Measurements from ENCODE around the gene PPP2R2D. TPM values are rescaled to one million over a fixed set of nuclear protein-coding genes. Genes with fewer than 3 reads are reported as not detected.
A peak's percentile ranks its signal among the peaks of the same experiment; 100 is the strongest.

Gene PPP2R2D
- polyA plus RNA-seq, 1 of the 3 experiments (the other 2 are of a cell fraction) = 25.1 TPM

GRCh38 chr10:131998845-131999681, 98.3 kb downstream of the PPP2R2D start:
- H3K4me1 ChIP-seq (ENCODE audit: control insufficient read depth in 1 of 2, insufficient read depth in 2 of 2, low read depth in 1 of 2, low read length in 1 of 2) = no peaks in the 10 kb centered on the region; a peak in 1 of 4 replicates
- H3K9ac ChIP-seq = no peak overlapping the region
- H3F3A ChIP-seq (replicated peaks; ENCODE audit: insufficient read depth) = no peaks in the 10 kb centered on the region
- ChIA-PET POLR2A (no interaction called here), CTCF (interaction anchor here (1.0 to 3.5 kb wide), 2 partner anchors 23 to 24 kb away, joined by 5 to 27 read pairs; no protein-coding TSS in a partner anchor)
- DNase-seq = no peak
- TF ChIP-seq, protein P1, sequence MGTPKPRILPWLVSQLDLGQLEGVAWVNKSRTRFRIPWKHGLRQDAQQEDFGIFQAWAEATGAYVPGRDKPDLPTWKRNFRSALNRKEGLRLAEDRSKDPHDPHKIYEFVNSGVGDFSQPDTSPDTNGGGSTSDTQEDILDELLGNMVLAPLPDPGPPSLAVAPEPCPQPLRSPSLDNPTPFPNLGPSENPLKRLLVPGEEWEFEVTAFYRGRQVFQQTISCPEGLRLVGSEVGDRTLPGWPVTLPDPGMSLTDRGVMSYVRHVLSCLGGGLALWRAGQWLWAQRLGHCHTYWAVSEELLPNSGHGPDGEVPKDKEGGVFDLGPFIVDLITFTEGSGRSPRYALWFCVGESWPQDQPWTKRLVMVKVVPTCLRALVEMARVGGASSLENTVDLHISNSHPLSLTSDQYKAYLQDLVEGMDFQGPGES (IDR thresholded peaks at IDR 0.05; ENCODE audit: low read depth, low read length) = no peak
- no peak for TF ChIP-seq SIN3A (IDR thresholded peaks at IDR 0.05; ENCODE audit: borderline replicate concordance, low read depth, low read length)
- no peak for TF ChIP-seq YY1 (IDR thresholded peaks at IDR 0.05; ENCODE audit: low read depth)
- no peak for TF ChIP-seq TEAD4 (IDR thresholded peaks at IDR 0.05; ENCODE audit: borderline replicate concordance, insufficient read depth)
- no peak for TF ChIP-seq FOXM1 (IDR thresholded peaks at IDR 0.05; ENCODE audit: low read depth)
- no peak for TF ChIP-seq GABPA (IDR thresholded peaks at IDR 0.05; ENCODE audit: low read depth)
- TF ChIP-seq EP300 (IDR thresholded peaks at IDR 0.05; ENCODE audit: borderline replicate concordance in 1 of 2, low read depth in 1 of 2, low read length in 1 of 2) = no peak
- no peak for TF ChIP-seq USF1 (IDR thresholded peaks at IDR 0.05; ENCODE audit: borderline replicate concordance, low read depth)
- no peak for TF ChIP-seq POLR2AphosphoS5 (IDR thresholded peaks at IDR 0.05; ENCODE audit: low read depth, low read length)
- TF ChIP-seq FOXJ3 (CRISPR knock-in tag; IDR thresholded peaks at IDR 0.05) = no peak
- H3K27ac ChIP-seq (ENCODE audit: low read depth in 2 of 2, low read length in 1 of 2) = no peak overlapping the region
- H3K27me3 ChIP-seq (ENCODE audit: insufficient read depth) = no peaks in the 10 kb centered on the region
- WGBS (ENCODE audit: low lambda C conversion rate) = 59% methylated on average over 11 of the region's 18 CpGs
- no peaks in the 10 kb centered on the region for H3K9me3 ChIP-seq
- no peaks in the 10 kb centered on the region for H3K9me2 ChIP-seq
- no peaks in the 10 kb centered on the region for H4K20me1 ChIP-seq (ENCODE audit: insufficient read depth)
- no peak overlapping the region for H3K4me2 ChIP-seq
- no peak overlapping the region for H2AFZ ChIP-seq (ENCODE audit: low read depth)
- H3K79me2 ChIP-seq (ENCODE audit: insufficient read depth) = no peaks in the 10 kb centered on the region
- H3K36me3 ChIP-seq (replicated peaks in 1 of 2; ENCODE audit: control insufficient read depth in 1 of 2, insufficient read depth in 2 of 2, low read length in 1 of 2) = no peaks in the 10 kb centered on the region
- no peak overlapping the region for H3K4me3 ChIP-seq (ENCODE audit: low read depth in 2 of 2, low read length in 1 of 2)

DNA sequence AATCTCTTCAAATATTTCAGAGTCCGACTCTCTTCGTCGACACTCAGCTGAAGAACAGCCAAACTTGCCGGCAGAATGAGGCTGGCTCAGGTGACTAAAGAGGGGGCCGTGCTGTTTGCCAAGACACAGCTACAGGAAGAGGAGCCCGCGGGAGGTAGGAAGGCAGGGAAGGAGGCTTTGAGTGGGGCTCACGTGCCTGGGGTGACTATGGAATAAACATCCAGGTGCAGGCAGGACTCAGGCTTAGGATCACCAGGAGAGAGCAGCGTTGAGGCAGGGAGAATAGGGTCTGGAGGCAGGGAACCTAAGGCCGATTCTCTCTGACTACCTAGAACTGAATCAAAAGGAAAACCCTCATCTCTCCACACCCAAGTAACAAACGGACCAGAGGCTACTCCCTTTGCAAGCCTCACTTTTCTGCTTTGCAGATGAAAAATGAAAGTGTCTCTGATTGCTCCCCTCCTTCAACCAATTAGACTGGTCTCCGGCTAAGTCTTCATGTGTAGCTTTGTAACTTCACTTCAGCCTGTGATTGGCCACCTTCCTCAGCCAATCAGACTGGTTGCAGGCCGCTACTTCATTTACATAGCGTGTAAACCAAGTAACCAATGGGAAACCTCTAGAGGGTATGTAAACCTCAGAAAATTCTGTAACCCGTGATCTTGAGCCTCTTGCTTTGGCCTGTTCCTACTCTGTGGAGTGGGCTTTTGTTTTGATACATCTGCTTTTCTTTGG, 100.6 kb downstream of the PPP2R2D start:
- no peaks in the 10 kb centered on the region for H3K9me3 ChIP-seq
- H3K9me2 ChIP-seq = no peaks in the 10 kb centered on the region
- H3K36me3 ChIP-seq (replicated peaks in 1 of 2; ENCODE audit: control insufficient read depth in 1 of 2, insufficient read depth in 2 of 2, low read length in 1 of 2) = no peaks in the 10 kb centered on the region
- ChIA-PET CTCF (interaction anchor here (0.9 to 5.1 kb wide), 5 partner anchors 12 to 116 kb away, joined by 3 to 39 read pairs (median 3); partner anchors contain the start of gene BNIP3), POLR2A (no interaction called here)
- no peak overlapping the region for H3K27ac ChIP-seq (ENCODE audit: low read depth in 2 of 2, low read length in 1 of 2)
- no peaks in the 10 kb centered on the region for H3F3A ChIP-seq (replicated peaks; ENCODE audit: insufficient read depth)
- H3K4me1 ChIP-seq (ENCODE audit: control insufficient read depth in 1 of 2, insufficient read depth in 2 of 2, low read depth in 1 of 2, low read length in 1 of 2) = no peaks in the 10 kb centered on the region; a peak in 1 of 4 replicates
- no peaks in the 10 kb centered on the region for H3K79me2 ChIP-seq (ENCODE audit: insufficient read depth)
- no peaks in the 10 kb centered on the region for H3K27me3 ChIP-seq (ENCODE audit: insufficient read depth)
- H3K4me2 ChIP-seq = no peak overlapping the region; the same call in 1 of the 2 replicates
- DNase-seq = no peak
- H2AFZ ChIP-seq (ENCODE audit: low read depth) = no peak overlapping the region
- TF ChIP-seq EP300 (IDR thresholded peaks at IDR 0.05; ENCODE audit: borderline replicate concordance in 1 of 2, low read depth in 1 of 2, low read length in 1 of 2) = no peak
- TF ChIP-seq RAD21 (IDR thresholded peaks at IDR 0.05; ENCODE audit: low read length) = peak; percentile 15; the same call in 1 of the 2 replicates
- WGBS (ENCODE audit: low lambda C conversion rate) = 65% methylated on average over 15 of the region's 15 CpGs
- H3K4me3 ChIP-seq (ENCODE audit: low read depth in 2 of 2, low read length in 1 of 2) = no peak overlapping the region
- H3K9ac ChIP-seq = no peak overlapping the region
- no peaks in the 10 kb centered on the region for H4K20me1 ChIP-seq (ENCODE audit: insufficient read depth)

All from SK-N-SH (cell line).